ENCODE results near the gene CPNE7.

DNA sequence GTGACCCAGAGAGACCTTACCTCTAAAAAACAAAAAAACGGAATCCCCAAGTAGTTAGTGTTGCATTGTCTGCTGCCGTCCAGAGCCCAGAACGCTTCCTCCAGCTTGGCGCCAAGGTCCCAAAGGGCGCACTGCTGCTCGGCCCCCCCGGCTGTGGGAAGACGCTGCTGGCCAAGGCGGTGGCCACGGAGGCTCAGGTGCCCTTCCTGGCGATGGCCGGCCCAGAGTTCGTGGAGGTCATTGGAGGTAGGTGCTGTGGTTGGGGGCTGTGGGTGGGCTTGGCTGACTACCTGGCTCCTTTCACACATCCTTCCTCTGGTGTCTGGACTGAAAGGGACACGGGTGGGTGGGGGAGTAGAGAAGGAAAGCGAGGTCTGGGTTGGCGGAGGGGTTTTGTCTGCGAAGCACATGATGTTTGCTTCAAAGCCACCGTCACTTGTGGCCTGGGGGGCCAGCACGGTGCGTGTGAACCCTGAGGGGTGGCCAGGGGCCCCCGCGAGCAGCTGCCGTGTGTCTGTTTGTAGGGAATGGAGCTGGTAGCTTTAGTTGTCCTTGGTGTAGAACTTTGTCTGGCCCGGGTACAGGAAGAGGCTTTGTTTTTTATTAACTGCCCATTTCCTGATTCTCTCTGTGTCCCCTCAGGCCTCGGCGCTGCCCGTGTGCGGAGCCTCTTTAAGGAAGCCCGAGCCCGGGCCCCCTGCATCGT lies 43.6 kb upstream of the CPNE7 start:
- TF ChIP-seq, protein P1, sequence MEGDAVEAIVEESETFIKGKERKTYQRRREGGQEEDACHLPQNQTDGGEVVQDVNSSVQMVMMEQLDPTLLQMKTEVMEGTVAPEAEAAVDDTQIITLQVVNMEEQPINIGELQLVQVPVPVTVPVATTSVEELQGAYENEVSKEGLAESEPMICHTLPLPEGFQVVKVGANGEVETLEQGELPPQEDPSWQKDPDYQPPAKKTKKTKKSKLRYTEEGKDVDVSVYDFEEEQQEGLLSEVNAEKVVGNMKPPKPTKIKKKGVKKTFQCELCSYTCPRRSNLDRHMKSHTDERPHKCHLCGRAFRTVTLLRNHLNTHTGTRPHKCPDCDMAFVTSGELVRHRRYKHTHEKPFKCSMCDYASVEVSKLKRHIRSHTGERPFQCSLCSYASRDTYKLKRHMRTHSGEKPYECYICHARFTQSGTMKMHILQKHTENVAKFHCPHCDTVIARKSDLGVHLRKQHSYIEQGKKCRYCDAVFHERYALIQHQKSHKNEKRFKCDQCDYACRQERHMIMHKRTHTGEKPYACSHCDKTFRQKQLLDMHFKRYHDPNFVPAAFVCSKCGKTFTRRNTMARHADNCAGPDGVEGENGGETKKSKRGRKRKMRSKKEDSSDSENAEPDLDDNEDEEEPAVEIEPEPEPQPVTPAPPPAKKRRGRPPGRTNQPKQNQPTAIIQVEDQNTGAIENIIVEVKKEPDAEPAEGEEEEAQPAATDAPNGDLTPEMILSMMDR (IDR thresholded peaks at IDR 0.05) = no peak
- no peak for TF ChIP-seq EZH2 (IDR thresholded peaks at IDR 0.05; ENCODE audit: borderline replicate concordance, insufficient read depth, low read depth, low read length, poor library complexity, severe bottlenecking)

Data from B cell (primary cell).